SK-N-MC (cell line): Measurements from ENCODE around the gene MFSD2A.

ENCODE experiments used
- EZH2 ChIP-seq: fragments of 200-600 bp; sonication (generic); IDR thresholded peaks from one replicate; pipeline ENCODE4 v1.6.1; 2017; ENCODE audit warnings: antibody characterized with exemption
- POLR2AphosphoS5 ChIP-seq: IDR thresholded peaks from 2 replicates; pipeline ENCODE4 v1.6.1; 2012; ENCODE audit warnings: mild to moderate bottlenecking, low read depth, low read length, borderline replicate concordance

DNA sequence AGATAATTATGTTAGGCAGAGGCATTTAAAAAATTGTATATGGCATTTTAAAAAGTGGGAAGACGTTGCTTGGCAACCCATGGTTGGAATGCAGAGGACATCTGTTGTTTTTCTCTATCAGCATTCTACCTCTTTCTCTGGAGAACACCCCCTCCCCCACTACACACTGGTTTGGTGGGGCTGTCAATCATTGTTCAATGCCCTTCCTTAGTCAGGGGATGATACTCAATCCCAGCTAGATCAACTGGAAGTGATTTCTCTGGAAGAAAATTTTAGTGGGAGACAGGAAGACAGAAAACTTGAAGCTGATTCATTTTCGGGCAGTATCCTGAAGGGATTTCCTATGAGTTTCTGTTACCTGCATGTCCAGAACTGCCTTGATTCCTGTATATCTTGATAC, 49.9 kb downstream of the MFSD2A start:
- TF ChIP-seq POLR2AphosphoS5 (no peak), EZH2 (no peak)
